ENCODE data around the gene CDYL2.

Gene CDYL2

DNA sequence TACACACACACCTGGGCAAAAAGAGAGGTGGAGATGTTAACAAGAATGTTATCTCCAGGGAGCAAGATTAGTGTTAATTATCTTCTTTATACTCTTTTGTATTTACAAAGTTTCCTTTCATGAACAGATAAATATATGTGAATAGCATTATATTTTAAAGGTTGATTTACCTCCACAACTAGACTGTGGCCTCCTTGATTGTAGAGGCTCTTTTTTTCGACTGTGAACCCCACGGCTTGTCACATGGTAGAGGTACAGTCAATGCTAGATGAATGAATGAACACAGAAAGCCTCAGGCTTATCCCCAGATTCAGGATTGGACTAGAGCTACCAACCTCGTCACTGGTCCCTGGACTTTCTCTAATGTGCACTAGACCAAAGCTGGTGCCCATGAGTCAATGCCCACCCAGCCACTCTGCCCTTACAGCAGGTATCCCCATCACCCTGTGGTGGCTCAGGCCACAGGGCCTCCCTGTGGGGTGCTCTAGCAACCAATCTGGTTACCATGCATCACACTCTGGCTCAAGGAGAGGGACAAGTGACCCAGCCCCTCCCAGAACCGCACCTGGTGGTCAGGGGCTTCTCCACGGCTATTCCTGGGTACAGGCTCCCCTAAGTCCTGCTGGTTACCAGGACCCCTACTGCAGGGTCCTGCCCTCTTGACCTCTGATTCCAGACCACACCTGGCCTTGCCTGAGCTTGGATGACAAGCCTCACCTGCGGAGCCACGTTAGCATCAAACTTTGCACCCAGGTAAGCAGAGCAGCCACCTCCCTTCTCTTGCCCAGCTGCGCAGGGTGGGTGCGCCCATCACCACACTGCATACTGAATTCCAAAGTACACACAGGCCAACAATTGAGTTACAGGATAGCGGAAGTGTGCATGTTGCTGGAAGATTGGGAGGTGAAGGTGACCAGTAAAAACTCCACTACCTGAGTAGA is 101.0 kb downstream of the CDYL2 start:
- no peak for DNase-seq

- DNase-seq: no peak
Observed at GRCh38 chr16:80702696-80703095, 101.7 kb downstream of the CDYL2 start.

- DNase-seq: no peak
Observed at GRCh38 chr16:80700558-80700957, 103.8 kb downstream of the CDYL2 start.

DNA sequence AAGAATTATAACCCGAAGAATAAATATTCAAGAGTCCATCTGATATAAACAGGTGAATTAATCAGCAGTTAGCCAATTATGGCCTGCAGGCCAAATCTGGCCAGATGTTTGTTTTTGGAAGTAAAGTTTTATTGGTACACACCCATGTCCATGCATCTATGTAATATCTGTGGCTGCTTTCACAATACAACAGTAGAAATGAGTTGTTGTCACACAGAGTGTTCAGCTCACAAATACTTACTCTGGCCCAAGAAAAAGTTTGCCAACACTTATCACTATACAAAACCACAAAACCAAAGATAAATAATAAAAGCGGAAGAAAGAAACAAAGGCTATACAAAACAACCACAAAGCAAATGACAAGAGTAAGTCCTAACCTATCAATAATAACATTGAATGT is 109.4 kb downstream of the CDYL2 start:
- no peak for DNase-seq

DNA sequence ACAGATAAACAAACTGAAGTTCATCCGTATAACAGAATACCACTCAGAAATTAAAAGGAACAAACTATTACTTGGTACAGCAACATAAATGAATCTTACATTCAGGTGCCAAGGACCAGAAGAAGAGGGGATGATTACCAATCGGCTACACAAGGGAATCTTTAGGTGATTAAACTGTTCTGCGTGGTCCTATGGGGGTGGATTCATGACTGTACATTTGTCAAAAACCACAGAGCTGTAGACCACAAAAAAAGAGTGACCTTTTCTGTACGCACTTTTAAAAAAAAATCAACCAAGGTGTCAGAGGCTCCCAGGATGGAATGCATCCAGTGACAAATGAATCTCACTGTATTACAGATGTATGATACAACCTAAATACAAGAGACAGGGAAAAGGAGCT is 110.8 kb downstream of the CDYL2 start:
- DNase-seq: no peak

DNA sequence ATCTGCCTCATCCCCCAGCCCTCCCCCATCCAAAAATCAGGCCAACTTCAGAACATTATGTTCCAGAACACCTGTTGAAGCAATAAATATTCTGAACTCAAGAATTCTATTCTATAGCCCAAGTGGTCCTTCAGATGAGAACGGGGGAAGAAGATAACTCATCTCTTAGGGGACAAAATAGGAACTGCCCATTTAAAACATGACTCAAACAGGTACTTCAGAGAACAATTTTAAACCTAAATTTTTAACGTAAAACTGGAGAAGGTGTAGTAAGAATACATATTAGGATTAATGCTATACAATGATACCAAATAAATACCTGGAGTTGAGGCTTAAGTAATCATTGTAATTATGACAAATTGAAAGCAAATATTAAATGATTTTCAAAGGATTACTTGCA is 112.1 kb downstream of the CDYL2 start:
- no peak for DNase-seq

GRCh38 chr16:80691111-80691741 is 113.2 kb downstream of the CDYL2 start:
- no peak for DNase-seq

- DNase-seq: no peak
Observed at GRCh38 chr16:80689487-80689886, 114.9 kb downstream of the CDYL2 start.

- no peak for DNase-seq
Observed at GRCh38 chr16:80687606-80688005, 116.8 kb downstream of the CDYL2 start.

- DNase-seq: no peak
Observed at GRCh38 chr16:80684906-80685305, 119.5 kb downstream of the CDYL2 start.

DNA sequence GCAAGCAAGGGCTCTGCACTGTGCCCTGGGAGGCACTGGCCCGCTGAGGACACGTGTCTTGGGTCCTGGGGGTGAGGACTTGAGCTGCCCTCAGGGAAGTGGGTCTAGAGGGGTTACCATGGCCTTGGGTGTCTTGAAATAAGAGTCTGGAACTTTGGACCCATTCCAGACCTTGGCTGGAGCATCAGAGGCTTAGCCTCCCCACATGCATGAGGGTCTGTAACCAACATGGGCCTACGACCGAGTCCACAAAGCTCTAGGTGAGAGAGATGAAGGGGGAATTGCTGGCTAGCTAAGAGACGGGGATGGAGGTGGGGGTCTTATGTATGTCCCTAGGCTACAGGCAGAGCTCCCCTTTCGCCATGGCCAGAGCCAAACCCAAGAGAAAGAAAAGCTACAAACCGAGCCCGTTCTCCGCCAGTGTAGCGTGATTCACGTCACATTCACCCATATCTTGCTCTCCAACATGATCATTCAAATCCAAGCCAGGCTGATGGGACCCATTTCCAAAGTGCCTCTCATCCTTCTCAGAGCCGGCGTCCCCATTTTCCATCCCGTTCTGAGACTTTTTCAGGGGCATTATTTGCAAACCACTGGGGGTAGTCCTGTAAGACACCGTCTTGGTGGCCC is 120.1 kb downstream of the CDYL2 start:
- DNase-seq: no peak

GRCh38 chr16:80683646-80684045 is 120.8 kb downstream of the CDYL2 start:
- DNase-seq: no peak

DNA sequence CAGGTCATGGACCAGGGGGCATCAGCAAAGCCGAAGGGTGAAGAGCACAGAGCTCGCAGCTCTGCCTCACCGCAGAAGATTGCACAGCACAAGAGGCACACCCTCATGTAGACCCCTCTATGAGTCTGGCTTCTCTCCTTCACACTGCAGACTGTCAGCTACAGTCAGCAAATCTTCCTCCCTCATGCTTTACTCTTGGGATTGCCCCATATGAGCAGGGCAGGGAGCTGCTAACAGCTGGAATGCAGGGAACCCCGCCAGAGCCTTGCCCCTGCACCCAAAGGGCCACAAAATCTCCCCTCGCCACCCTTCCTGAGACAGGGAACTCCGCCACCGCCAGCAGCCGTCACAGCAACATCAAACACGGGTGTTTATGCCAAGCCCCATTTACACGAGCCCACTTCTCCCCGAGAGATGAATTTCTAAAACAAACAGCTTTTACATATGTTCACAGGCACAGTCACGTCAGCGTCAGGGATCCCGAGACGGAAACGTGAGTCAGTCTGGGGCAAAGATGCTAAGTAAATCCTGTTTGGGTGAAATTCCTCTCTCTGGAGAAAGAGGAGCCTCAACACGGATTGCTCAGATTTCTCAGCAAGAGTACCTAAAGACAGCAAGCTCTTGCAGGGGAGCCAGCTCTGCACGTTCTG is 121.9 kb downstream of the CDYL2 start:
- DNase-seq: no peak

GRCh38 chr16:80681436-80681835 is 123.0 kb downstream of the CDYL2 start:
- DNase-seq: no peak

DNA sequence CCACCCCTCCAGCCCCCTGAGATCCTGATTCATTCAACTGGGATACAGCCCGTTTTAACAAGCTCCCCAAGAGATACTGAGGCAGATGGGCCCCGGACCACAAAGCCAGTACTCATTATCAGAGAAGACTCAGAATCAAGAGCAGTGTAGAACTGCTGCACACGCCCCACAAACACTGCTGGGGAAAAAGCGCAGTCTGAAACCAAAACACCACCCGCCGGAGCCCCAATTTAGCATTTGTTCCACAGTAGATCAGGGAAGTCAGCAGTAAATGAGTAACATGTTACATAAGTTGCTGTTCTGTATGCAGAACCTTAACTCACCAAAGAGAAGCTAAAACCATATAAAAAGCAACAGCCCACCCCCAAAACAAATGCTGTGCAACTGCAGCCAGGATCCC is 123.6 kb downstream of the CDYL2 start:
- DNase-seq: no peak

GRCh38 chr16:80680046-80680445 is 124.4 kb downstream of the CDYL2 start:
- no peak for DNase-seq

DNA sequence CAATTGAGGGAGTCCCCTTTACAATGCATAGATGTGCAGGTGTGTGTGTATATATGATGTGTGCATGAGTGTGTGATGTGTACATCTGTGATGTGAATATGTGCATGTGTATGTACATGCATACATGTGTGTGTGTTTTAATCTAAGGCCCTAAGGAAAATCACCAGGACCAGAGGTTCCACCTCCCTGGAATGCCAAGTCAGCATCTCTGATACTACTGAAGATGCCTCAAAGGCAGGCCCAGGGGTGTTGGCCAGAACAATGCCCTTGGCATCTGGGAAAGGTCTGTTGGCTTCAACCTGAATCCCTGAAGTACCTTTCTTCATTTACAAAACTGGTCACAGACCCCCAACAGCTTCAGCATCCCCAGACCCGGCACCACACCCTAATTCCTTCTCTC is 129.5 kb downstream of the CDYL2 start:
- no peak for DNase-seq

GRCh38 chr16:80672379-80672778 is 132.0 kb downstream of the CDYL2 start:
- no peak for DNase-seq

- DNase-seq: no peak
Observed at GRCh38 chr16:80671281-80671849, 133.0 kb downstream of the CDYL2 start.

DNA sequence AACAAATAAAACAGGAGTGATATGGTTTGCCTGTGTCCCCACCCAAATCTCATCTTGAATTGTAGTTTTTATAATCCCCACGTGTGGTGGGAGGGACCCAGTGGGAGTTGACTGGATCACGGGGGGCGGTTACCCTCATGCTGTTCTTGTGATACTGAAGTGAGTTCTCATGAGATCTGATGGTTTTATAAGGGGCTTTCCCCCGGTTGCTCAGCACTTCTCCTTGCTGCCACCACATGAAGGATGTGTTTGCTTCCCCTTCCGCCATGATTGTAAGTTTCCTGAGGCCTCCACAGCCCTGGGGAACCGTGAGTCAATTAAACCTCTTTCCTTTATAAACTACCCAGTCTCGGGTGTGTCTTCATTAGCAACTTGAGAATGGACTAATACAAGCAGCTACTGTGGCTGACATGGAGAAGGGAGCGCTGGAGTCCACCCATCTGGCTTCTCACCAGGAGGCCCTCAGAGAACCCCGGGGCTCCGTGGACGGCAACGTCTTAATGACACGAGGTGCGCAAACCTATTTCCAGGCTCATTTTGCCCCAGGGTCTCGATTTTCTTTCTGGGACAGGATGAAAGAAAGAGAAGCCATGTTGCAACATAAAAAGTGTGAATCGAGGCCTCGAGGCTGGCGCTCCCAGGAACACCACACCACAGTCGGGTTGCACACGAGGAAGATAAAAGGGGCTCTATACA is 134.1 kb downstream of the CDYL2 start:
- DNase-seq: peak; percentile 33

- DNase-seq: no peak
Observed at GRCh38 chr16:80669673-80670072, 134.7 kb downstream of the CDYL2 start.

DNA sequence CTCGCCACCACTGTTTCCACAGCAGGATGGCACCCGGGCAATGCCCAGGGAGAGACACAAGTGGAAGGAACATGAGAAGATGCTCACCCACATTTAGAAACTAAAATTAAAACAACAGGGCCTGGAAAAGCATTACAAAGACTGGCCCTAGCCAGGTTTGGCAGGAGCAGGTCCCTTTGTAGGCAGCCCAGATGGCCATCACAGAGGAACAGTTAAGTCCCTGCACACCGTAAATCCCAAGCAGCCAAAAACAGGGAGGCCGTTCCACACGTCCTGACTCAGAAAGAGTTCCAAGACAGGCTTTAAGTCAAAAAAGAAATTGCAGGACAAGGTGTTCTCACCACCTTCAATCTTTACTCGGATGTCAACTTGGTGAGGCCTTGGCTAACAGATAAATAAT is 136.5 kb downstream of the CDYL2 start:
- no peak for DNase-seq

GRCh38 chr16:80667251-80667560 is 137.2 kb downstream of the CDYL2 start:
- no peak for DNase-seq

All from CD4-positive, alpha-beta T cell treated with Interleukin-17A for 1 hour (primary cell).